Upper lobe of right lung (tissue), 1 donor: ENCODE results near the gene CEP72. TPM values are rescaled to one million over a fixed set of nuclear protein-coding genes. Genes with fewer than 3 reads are reported as not detected.
A peak's percentile ranks its signal among the peaks of the same experiment; 100 is the strongest.

Experiments used
- ATAC-seq: fragments of 200-7000 bp; cut with Tn5 transposase; one replicate; pipeline ENCODE4 v1.9.1; 2020; ENCODE audit warnings: mild to moderate bottlenecking, moderate library complexity
- DNase-seq: peaks from one replicate; pipeline ENCODE4 v3.0.0-alpha.2; 2020
- H3K27ac ChIP-seq: fragments of 200-600 bp; one replicate; pipeline ENCODE4 v1.8.0; 2022
- H3K27me3 ChIP-seq: fragments of 200-600 bp; one replicate; pipeline ENCODE4 v1.8.0; 2022; ENCODE audit warnings: mild to moderate bottlenecking
- H3K36me3 ChIP-seq: fragments of 200-600 bp; one replicate; pipeline ENCODE4 v1.8.0; 2022
- H3K4me1 ChIP-seq: fragments of 200-600 bp; one replicate; pipeline ENCODE4 v1.8.0; 2022
- H3K4me3 ChIP-seq: fragments of 200-600 bp; one replicate; pipeline ENCODE4 v1.8.0; 2022; ENCODE audit warnings: mild to moderate bottlenecking
- H3K9me3 ChIP-seq: fragments of 200-600 bp; one replicate; pipeline ENCODE4 v1.8.0; 2022
- intact Hi-C: fragments of 100-400 bp; cut with DNase I; formaldehyde crosslinking; loops from one replicate; pipeline ENCODE4 v1.11.0; 2022
- total RNA-seq: library from RNA; stranded (reverse); fragmentation: NEBNext Ultra II Directional; extraction: Animal tissue kit (Norgen Biotek cat#: 25700); gene quantifications from one replicate; pipeline ENCODE4 v1.2.1, GENCODE V29; 2021
- TF ChIP-seq, protein P1 (sequence below): fragments of 200-600 bp; IDR thresholded peaks from one replicate; pipeline ENCODE4 v1.8.0; 2022; ENCODE audit warnings: antibody characterized with exemption
- donor health status: DM: no; HTN: yes; CAD: no; lungs with severe emphysema.

The CEP72 gene
- total RNA-seq, 1 donor from 2014 or later: 13.2 TPM

GRCh38 chr5:669111-669841 is 57.1 kb downstream of the CEP72 start:
- H3K4me3 ChIP-seq: no peak overlapping the region
- H3K27ac ChIP-seq: no peak overlapping the region
- intact Hi-C loops: no loop called here
- TF ChIP-seq, protein P1, sequence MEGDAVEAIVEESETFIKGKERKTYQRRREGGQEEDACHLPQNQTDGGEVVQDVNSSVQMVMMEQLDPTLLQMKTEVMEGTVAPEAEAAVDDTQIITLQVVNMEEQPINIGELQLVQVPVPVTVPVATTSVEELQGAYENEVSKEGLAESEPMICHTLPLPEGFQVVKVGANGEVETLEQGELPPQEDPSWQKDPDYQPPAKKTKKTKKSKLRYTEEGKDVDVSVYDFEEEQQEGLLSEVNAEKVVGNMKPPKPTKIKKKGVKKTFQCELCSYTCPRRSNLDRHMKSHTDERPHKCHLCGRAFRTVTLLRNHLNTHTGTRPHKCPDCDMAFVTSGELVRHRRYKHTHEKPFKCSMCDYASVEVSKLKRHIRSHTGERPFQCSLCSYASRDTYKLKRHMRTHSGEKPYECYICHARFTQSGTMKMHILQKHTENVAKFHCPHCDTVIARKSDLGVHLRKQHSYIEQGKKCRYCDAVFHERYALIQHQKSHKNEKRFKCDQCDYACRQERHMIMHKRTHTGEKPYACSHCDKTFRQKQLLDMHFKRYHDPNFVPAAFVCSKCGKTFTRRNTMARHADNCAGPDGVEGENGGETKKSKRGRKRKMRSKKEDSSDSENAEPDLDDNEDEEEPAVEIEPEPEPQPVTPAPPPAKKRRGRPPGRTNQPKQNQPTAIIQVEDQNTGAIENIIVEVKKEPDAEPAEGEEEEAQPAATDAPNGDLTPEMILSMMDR: peak; percentile 56
- H3K9me3 ChIP-seq: no peaks in the 10 kb centered on the region
- H3K36me3 ChIP-seq: peaks cover 10% of the 10 kb centered on the region
- ATAC-seq (peak; percentile 24), DNase-seq (peak; percentile 65)
- H3K27me3 ChIP-seq: peaks cover 8% of the 10 kb centered on the region
- peaks cover 23% of the 10 kb centered on the region for H3K4me1 ChIP-seq

DNA sequence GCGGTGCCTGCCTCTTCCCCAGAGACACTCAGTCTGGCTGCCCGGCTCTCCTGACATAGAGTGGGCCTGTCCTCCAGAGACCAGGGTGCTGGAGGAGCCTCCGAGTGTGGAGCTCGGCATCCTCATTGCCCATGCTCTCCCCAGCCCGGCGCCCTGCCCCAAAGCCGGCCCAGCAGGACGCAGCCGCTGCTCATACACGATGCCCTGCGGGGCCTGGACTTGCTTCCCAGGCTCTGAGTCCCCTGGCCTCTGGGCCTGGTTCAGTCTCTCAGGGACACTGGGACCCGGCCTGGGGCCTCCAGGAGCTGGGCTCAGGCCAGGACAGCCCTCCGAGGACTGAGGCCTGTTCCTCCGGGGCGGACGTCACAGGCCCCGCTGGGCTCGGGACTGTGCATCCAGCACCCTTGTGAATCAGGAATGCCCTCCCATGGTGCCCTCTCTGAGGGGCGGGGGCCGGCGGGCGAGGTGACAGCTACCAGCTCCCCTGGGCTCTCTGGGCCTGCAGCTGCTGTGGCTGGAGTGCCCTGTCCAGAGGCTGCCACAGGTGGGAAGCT is 57.8 kb downstream of the CEP72 start:
- TF ChIP-seq, protein P1: no peak
- peaks cover 23% of the 10 kb centered on the region for H3K4me1 ChIP-seq
- peak; percentile 61 for DNase-seq
- H3K36me3 ChIP-seq: peaks cover 3% of the 10 kb centered on the region
- intact Hi-C loops: loop anchor here (5.0 kb wide), 1 partner anchor 232 kb away; no protein-coding TSS in a partner anchor
- no peak for ATAC-seq
- no peak overlapping the region for H3K4me3 ChIP-seq
- H3K9me3 ChIP-seq: no peaks in the 10 kb centered on the region
- H3K27me3 ChIP-seq: peaks cover 8% of the 10 kb centered on the region
- no peak overlapping the region for H3K27ac ChIP-seq

DNA sequence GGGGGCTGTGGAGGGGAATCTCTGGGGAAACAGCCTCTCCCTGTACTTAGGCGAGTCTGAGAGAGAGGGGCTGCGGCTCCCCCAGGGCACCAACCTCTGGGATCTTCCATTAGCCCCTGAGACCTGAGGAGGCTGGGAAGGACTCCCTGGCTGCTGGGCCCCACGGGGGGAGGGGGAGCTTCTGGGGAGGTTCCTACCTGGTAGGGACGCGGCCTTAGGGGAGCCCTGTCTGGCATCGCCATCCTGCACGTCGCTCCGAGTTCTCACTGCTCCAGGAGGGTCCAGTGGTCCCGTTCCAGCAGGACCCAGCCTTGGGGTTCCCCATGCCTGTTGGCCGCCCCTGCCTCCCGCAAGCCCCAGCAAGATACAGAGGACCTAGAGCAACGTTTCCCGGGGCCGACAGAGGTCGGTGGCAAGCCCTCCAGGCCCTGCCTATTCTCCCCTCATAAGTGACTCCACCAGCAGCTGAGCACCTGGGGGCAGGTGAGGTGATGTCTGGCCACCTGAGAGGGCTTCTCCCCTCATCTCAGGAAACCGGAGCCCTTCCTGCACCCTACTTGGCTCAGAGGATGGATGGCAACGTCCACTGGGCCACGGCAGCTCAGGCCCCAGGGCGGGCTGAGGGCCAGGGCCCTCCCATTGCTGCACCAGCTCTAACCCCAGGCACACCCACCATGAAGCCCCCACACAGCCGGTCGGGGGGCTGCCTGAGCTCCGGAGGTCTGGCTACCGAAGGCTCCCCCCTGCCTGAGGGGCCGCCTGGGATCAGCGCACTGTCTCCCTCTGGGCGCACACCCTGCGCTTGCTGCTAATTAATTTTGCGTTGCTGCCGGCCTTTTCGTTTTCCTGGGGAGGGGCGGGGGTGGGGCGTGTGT is 58.5 kb downstream of the CEP72 start:
- intact Hi-C loops: loop anchor here (5.0 kb wide), 1 partner anchor 232 kb away; no protein-coding TSS in a partner anchor
- TF ChIP-seq, protein P1: no peak
- H3K36me3 ChIP-seq: no peaks in the 10 kb centered on the region
- DNase-seq (peak; percentile 62), ATAC-seq (no peak)
- no peak overlapping the region for H3K27ac ChIP-seq
- no peaks in the 10 kb centered on the region for H3K9me3 ChIP-seq
- peaks cover 23% of the 10 kb centered on the region for H3K4me1 ChIP-seq
- H3K27me3 ChIP-seq: peaks cover 8% of the 10 kb centered on the region
- H3K4me3 ChIP-seq: no peak overlapping the region

- H3K4me1 ChIP-seq: peaks cover 23% of the 10 kb centered on the region
- no peaks in the 10 kb centered on the region for H3K36me3 ChIP-seq
- peaks cover 8% of the 10 kb centered on the region for H3K27me3 ChIP-seq
- ATAC-seq (peak; percentile 83), DNase-seq (peak; percentile 87)
- intact Hi-C loops: loop anchor here (5.0 kb wide), 1 partner anchor 231 kb away; no protein-coding TSS in a partner anchor
- no peaks in the 10 kb centered on the region for H3K9me3 ChIP-seq
- peak overlapping the region; percentile 36 for H3K27ac ChIP-seq
- no peak overlapping the region for H3K4me3 ChIP-seq
- TF ChIP-seq, protein P1: peak; percentile 90
Measured at GRCh38 chr5:671459-672328, 59.6 kb downstream of the CEP72 start.
